ENCODE data around the gene SENP5. TPM values are rescaled to one million over a fixed set of nuclear protein-coding genes. Genes with fewer than 3 reads are reported as not detected.

The SENP5 gene
- total RNA-seq, 1 experiment from 2014 or later: 27.6 TPM

Other genes with a start within 250 kb of the SENP5 start
- gene NRROS, start 228.2 kb upstream of the SENP5 start, total RNA-seq (2021; ENCODE audit: unreplicated experiment): 0.12 TPM
- gene CEP19, start 155.7 kb upstream of the SENP5 start, total RNA-seq (2021; ENCODE audit: unreplicated experiment): 2.7 TPM
- 27.2 TPM for gene PIGX, start 155.5 kb upstream of the SENP5 start, total RNA-seq (2021; ENCODE audit: unreplicated experiment)
- gene PAK2, start 128.1 kb upstream of the SENP5 start, total RNA-seq (2021; ENCODE audit: unreplicated experiment): 69.6 TPM
- 82.4 TPM for gene NCBP2, start 74.6 kb downstream of the SENP5 start, total RNA-seq (2021; ENCODE audit: unreplicated experiment)
- 1.4 TPM for gene PIGZ, start 100.9 kb downstream of the SENP5 start, total RNA-seq (2021; ENCODE audit: unreplicated experiment)
- gene MELTF, start 161.9 kb downstream of the SENP5 start, total RNA-seq (2021; ENCODE audit: unreplicated experiment): 47.6 TPM

Data from HCT116 (cell line).